Right forelimb (tissue), 1 donor: Measurements from ENCODE around the gene WBP2.

Source experiments
- DNase-seq: peaks from one replicate; pipeline ENCODE4 v3.0.0-alpha.2; 2018

WBP2 gene

GRCh38 chr17:75855310-75856061, at the start of gene WBP2:
TSS of gene WBP2 (minus strand) at chr17:75855335. CDS start at chr17:75855297, 38 bp downstream.
- peak; percentile 96 for DNase-seq

- no peak for DNase-seq
These were observed 47.3 kb upstream of the WBP2 start for GRCh38 chr17:75902406-75902805.

GRCh38 chr17:75901727-75902126, 46.6 kb upstream of the WBP2 start:
- DNase-seq = no peak

- DNase-seq = no peak
These were observed 45.8 kb upstream of the WBP2 start for GRCh38 chr17:75900691-75901533.

- DNase-seq = no peak
These were observed 44.8 kb upstream of the WBP2 start for GRCh38 chr17:75899767-75900468.

GRCh38 chr17:75899353-75899752, 44.2 kb upstream of the WBP2 start:
- no peak for DNase-seq

GRCh38 chr17:75898791-75899190, 43.7 kb upstream of the WBP2 start:
- DNase-seq = no peak

GRCh38 chr17:75898065-75898464, 42.9 kb upstream of the WBP2 start:
- no peak for DNase-seq

- no peak for DNase-seq
These were observed 42.3 kb upstream of the WBP2 start for GRCh38 chr17:75897160-75898019.

GRCh38 chr17:75896415-75897159, 41.5 kb upstream of the WBP2 start, which contains the start of gene TRIM65:
TSS of gene TRIM65 (minus strand) at chr17:75896951. CDS start at chr17:75896937, 14 bp downstream.
- DNase-seq = peak; percentile 90

GRCh38 chr17:75895370-75896155, 40.4 kb upstream of the WBP2 start:
- DNase-seq = no peak

GRCh38 chr17:75894049-75894733, 39.1 kb upstream of the WBP2 start:
- DNase-seq = no peak

GRCh38 chr17:75893305-75894048, 38.3 kb upstream of the WBP2 start:
- no peak for DNase-seq

GRCh38 chr17:75892556-75893224, 37.6 kb upstream of the WBP2 start:
- no peak for DNase-seq

- no peak for DNase-seq
These were observed 36.7 kb upstream of the WBP2 start for GRCh38 chr17:75891605-75892555.

- no peak for DNase-seq
These were observed 36.0 kb upstream of the WBP2 start for GRCh38 chr17:75891022-75891604.

- DNase-seq = no peak
These were observed 34.3 kb upstream of the WBP2 start for GRCh38 chr17:75889454-75889853.
